Anterior cingulate cortex (tissue), 58 donors: Measurements from ENCODE around the gene RARA.

Source experiments
- DNase-seq, 58 donors: peaks; one replicate each; lab custom pipeline; 2025; lab: John Stamatoyannopoulos, UW

Gene RARA

DNA sequence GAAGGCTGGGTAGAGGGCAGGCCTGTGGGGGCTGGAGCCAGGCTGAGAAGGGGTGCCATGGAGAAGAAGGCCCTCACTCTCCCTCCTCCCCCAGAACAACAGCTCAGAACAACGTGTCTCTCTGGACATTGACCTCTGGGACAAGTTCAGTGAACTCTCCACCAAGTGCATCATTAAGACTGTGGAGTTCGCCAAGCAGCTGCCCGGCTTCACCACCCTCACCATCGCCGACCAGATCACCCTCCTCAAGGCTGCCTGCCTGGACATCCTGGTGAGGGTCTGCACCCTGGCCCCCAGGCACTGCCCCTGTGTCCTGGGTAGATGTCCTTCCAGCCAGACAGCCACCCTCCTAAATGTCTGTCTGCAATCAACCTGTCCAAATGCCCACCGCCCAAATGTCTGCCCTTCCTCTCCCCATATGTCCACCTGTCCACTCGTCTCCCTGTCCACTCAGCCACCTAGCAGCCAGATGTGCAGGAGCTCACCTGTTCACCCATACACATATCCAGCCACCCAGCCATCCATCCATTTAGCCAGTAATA is 43.3 kb downstream of the RARA start:
- DNase-seq = no peak

DNA sequence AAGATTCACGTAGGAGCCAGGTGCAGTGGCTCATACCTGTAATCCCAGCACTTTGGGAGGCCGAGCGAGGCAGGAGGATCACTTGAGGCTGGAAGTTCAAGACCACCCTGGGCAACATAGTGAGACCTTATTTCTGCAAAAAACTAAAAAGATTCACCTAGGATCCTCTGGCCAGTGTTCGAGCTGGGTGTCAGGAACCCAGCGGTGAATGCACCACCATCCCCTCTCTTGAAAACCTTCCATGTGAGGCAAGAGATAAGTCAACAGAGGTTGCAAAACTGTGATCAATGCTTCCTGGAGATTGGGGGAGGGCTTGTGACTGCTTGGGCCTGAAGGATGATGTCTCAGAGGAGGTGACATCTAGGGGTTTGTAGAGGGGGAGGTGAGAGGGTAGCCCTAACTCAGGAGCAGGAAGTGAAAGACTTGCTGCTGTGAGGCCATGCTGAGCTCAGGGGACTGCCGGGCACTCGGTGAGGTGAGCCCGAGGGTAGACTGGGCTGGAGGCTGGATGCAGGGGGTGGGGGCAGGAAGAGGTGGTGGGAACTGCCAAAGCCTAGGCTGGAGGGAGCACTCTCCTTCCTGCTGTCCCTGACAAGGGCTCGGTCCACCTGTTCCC is 43.9 kb downstream of the RARA start:
- DNase-seq = no peak

DNA sequence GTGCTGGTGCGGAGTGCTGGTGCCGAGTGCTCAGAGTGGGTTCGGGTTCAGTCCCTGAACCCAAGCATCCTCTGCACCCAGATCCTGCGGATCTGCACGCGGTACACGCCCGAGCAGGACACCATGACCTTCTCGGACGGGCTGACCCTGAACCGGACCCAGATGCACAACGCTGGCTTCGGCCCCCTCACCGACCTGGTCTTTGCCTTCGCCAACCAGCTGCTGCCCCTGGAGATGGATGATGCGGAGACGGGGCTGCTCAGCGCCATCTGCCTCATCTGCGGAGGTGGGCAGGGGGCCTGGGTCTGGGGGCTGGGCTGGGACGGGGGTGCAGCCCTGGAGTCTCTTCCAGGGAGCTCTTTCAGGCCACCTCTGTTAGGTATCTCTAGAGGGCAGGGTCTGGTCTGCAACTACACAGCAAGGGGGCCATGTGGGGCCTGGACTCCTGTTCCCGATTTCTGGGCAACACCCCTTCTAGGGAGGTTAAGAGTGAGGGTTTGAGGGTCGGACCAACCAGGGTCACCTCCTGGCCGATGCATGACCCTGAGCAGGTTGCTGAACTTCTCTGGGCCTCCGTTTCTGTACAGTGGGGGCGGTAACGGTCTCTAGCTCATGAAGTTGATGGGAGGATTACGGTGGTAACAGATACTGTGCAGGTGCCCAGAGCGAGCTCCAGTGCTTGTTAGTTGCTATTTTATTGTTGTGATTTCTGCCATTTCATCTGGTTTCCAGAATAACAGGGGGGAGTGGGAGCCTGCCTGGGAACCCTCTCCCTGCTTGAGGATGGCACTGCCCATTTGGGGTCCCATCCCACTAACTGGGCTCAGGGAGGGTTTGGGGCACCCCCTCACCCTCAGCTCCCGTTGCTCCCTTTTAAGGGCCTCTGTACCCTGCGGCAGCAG is 45.5 kb downstream of the RARA start:
- DNase-seq = no peak

DNA sequence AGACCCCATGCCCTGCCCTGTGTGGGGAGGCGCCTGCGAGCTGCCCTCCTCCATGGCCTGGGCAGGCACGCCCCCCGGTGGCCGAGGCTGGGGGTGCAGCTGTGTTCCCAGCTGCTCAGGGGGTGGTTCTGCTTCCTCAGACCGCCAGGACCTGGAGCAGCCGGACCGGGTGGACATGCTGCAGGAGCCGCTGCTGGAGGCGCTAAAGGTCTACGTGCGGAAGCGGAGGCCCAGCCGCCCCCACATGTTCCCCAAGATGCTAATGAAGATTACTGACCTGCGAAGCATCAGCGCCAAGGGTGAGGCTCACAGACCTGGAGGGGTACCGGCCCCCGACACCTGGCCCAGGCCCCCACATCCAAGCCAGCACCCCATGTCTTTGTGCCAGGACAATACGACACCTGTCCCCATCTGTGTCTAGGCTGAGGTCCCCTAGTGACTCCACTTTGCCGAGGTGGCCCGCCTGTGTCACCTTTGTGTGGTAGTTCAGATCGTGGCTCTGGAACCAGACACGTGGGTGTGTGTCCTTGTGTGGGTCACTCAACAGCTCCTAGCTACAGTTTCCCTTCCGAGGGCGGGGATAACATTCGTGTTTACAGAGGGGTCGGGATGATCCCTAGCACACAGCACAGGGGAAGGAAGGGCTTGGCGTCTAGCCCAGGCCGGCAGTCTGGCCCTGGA is 46.3 kb downstream of the RARA start:
- DNase-seq = peak in 44 of 58 donors; percentile 10 to 75 (median 44)

DNA sequence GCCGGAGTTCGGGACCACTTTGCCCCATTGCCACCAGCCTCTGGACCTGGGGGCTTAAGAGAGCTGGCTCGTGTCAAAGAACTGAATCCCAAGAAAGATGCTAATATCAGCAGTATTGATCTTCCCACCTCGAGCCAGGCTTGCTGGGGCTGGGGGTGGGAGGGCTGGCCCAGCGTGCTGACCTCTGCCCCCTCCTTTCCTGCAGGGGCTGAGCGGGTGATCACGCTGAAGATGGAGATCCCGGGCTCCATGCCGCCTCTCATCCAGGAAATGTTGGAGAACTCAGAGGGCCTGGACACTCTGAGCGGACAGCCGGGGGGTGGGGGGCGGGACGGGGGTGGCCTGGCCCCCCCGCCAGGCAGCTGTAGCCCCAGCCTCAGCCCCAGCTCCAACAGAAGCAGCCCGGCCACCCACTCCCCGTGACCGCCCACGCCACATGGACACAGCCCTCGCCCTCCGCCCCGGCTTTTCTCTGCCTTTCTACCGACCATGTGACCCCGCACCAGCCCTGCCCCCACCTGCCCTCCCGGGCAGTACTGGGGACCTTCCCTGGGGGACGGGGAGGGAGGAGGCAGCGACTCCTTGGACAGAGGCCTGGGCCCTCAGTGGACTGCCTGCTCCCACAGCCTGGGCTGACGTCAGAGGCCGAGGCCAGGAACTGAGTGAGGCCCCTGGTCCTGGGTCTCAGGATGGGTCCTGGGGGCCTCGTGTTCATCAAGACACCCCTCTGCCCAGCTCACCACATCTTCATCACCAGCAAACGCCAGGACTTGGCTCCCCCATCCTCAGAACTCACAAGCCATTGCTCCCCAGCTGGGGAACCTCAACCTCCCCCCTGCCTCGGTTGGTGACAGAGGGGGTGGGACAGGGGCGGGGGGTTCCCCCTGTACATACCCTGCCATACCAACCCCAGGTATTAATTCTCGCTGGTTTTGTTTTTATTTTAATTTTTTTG is 47.1 kb downstream of the RARA start:
- no peak for DNase-seq

DNA sequence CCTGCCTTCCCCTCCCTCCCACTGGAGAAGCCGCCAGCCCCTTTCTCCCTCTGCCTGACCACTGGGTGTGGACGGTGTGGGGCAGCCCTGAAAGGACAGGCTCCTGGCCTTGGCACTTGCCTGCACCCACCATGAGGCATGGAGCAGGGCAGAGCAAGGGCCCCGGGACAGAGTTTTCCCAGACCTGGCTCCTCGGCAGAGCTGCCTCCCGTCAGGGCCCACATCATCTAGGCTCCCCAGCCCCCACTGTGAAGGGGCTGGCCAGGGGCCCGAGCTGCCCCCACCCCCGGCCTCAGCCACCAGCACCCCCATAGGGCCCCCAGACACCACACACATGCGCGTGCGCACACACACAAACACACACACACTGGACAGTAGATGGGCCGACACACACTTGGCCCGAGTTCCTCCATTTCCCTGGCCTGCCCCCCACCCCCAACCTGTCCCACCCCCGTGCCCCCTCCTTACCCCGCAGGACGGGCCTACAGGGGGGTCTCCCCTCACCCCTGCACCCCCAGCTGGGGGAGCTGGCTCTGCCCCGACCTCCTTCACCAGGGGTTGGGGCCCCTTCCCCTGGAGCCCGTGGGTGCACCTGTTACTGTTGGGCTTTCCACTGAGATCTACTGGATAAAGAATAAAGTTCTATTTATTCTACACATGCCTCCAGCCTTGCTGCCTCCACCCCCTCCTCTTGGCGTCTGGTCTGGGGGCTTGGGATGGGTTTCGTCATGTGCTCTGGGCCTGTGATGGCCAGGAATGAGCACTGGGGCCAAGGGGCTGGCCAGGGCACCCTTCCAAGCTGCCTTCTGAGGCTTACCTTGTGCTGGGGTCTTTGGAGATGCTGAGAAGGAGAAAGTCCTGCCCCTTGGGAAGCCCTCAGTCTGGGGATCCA is 48.3 kb downstream of the RARA start:
- no peak for DNase-seq

DNA sequence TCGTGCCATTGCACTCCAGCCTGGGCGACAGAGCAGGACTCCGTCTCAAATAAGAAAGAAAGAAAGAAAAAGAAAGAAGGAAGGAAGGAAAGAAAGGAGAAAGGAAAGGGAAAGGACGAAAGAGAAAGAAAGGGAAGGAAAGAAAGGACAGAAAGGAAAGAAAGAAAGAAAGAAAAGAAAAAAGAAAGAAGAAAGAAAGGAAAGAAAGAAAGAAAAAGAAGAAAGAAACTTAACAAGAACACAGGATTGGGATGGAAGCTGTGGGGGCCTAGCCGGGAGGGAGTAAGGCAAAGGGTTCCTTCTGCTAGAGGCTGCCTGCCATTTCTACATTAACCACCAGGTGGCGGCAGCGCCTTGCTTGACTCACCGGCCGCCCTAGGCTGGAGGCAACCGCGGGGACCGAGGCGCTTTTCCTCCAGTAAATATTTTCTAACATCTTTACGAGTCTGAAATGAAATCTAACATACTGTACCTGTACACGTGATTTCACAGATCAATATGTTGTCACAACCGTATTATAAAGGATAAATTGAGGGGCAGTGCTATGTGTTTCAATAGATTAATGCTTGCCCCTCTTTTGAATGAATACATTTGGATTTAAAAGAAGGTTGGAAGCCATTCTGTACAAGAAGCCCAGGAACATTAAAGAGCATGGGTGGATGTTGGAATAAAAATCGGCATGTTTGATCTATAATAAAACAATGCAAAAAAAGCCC is 49.5 kb downstream of the RARA start:
- DNase-seq = peak in 56 of 58 donors; percentile 33 to 93 (median 72)

DNA sequence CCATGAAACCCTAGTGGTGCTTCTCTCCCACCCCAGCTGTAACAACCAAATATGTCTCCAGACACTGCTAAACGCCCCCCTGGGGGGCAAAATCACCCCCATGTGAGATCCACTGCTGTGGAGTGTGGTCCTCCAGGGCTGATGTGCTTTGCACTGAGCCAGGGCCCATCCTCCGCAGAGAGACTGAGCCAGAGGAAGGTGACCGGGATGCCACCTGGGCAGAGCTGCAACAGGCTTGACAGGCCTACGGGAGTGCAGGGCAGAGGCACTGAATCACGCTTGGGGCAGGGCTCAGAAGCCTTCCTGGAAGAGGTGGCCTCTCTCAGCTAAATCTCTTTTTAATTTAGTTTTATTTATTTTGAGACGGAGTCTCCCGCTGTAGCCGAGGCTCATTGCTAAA is 51.1 kb downstream of the RARA start:
- DNase-seq = no peak

DNA sequence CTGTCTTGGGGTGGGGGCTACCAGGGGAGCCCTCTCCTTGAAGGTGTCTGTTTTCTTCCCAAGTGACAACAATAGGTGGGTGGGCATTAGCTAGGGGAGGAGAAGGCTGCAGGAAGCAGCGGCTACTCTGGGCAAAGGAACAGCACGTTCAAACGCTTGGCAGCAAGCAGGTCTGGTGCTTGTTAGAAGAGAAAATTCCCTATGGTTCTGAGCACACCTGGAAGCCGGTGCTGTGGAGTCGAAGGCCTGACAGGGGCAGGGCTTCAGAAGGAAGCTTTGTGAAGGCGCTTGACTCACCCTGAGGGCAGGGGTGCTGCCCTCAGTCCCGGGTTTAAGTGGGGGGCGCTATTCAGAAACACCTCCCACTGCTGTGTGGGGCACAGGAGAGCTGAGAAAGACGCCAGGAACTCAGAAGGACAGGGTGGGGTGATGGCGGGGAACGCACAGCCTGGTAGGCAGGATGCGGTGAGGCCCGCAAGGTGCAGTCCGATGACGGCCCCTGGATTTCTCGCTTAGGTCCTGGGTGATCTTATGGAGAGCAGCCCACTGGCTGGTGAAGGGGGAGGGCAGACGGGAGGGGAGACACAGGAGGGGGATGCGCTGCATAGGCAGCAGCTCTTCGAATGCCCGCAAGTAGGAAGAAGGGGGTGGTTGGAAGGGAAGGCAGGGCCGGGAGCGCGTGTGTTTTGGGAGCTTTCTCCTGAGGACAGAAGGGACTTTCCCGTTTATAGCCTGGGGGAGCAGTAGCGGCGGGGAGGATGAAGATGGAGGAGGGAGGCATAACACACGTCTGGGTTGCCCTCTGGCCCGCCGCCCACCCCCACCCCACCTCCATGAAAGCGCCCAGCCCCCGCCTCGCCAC is 52.3 kb downstream of the RARA start:
- DNase-seq = no peak

DNA sequence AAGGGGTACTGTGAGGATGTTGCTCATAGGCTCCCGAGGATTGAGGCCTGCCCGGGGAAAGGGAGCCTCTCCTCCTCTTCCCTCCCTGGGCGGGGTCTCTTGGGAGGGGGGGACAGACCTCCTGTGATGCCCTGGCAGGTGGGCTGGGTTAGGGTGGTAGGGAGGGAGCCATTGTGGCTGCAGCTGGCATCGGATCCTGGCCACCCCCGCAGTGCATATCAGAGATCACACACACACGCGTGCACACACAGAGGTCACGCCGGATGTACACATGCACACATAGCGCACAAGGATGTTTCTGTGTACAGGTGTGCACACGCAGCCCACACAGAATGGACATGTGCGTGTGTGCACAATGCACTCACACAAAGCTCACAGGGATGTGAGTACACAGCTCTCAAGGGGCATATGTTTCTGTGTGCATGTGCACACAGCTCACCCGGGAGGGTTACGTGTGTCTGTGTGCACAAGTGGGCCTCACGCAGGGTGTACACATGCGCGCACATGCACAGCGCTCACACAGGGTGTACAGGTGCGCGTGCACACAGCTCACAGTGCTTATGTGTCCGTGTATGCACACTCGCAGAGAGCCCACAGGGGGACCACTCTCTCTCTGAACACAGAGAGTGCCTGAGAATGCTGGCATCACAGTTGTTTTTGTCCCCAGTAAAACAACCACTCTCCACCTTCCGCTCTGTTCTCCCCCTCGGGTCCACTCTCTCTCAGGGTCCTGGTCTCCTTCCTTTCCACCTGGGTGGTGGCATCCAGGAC is 53.1 kb downstream of the RARA start:
- no peak for DNase-seq

DNA sequence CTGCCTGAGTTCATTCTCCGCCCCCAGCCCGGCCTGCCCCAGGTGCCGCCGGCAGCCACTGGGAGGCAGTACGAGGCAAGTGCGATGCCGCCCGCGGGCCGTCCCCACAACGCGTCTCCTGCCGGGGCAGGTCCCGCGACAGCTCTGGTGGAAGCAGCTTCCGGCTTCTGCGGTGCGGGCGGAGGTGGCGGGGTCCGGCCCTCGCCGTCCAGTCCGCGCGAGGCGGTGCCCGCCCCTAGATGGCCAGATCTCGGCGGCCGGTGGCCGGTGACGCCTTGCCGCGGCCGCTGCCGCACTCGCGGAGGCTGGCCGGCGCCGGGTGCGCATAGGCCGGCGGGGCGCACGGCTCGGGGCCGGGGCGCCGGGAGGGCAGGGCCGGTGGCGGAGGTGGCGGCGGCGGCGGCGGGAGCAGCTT is 53.7 kb downstream of the RARA start:
- peak in 1 of 58 donors; percentile 18 for DNase-seq

DNA sequence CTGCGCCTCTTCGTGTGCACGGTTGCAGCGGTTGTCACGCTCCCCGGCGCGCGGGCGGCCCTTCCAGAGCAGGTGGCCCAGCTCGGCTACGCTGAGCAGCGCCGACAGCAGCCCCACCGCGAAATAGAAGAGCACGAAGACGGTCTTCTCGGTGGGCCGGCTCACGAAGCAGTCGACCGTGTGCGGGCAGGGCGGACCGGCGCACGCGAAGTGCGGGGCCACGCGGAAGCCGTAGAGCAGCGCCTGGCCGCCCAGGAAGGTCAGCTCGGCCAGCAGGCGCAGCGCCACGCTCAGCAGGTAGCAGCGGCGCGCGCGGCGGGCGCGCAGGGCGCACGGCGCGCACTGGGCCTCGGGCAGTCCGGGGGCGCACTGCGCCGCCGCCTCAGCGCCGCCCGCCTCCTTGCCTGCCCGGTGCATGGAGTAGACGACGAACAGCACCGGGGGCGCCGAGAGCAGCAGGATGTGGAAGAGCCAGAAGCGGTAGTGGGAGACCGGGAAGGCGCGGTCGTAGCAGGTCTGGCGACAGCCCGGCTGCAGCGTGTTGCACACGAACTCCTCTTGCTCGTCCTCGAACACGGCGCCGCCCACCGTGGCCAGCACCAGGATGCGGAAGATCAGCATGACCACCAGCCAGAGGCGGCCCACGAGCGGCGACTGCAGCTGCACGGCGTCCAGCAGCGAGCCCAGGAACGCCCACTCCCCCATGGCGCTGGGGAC is 54.3 kb downstream of the RARA start:
- DNase-seq = no peak

DNA sequence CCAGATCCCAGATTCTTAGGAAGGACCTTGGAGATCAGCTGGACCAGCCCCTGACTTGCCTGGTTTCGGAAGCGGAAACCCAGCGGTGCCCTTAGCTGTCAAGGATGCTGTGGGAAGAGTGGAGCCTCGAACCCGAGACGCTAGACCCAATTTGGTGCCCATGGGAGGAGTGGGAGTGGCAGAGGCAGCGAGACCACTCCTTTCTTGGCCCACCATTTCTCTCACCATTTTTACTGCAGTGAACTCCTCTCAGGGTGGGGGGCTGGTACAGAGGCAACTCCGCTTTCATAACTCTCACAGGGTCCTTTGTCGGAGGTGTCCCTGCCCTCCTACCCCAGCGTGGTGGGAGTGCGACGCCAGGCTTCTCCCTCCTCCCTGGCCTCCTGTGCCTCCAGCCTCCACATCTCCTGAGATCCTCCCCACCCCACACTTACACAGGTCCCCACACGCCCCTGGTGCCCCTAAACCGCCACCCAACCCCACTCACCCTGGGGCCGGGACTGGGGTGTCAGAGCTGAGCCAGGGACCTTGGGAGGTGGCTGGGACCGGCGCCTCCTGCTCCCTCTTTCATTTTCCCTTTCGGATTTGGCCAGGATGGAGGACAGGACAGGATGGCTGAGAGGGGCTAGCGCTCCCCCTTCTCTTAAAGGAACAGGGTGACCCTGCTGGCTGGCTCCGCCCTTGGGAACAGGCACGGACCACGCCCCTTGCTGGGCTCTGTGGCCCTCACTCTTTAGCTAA is 55.3 kb downstream of the RARA start, which contains the start of gene GJD3:
Gene GJD3 (minus strand): TSS at position 617 of the 741 bp plus-strand sequence. CDS start 922 bp downstream, outside the sequence.
- no peak for DNase-seq

DNA sequence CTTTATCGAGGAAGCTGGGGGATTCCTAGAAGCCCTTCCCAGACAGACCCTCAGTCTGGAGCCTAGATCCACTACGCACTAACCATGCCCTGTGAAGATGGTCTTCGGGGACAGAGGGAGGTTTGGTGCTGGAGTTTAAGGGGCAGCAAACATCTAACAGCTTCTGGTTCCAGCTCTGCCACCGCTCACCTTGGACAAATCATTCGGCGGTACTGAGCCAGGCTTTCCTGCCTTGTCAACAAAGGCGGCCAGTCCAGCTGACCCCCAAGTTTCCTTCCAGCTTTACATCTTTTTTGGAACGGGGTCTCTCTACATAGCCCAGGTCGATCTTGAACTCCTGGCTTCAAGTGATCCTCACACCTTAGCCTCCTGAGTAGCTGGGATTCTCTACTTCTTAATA is 55.9 kb downstream of the RARA start:
- no peak for DNase-seq
